HEK293 (cell line): Measurements from ENCODE around the gene CECR2.

ENCODE experiments used
- ATF2 ChIP-seq: fragments of 450-650 bp; formaldehyde crosslinking; IDR thresholded peaks from 2 replicates; pipeline ENCODE4 v1.5.1; 2016; ENCODE audit warnings: missing biosample characterization, missing genetic modification characterization, low read depth
- CTCF ChIP-seq: fragments of 450-650 bp; formaldehyde crosslinking; IDR thresholded peaks from 2 replicates; pipeline ENCODE4 v1.5.1; 2016; ENCODE audit warnings: missing biosample characterization, missing genetic modification characterization
- GLI2 ChIP-seq: fragments of 450-650 bp; formaldehyde crosslinking; IDR thresholded peaks from 2 replicates; pipeline ENCODE4; 2017; ENCODE audit warnings: missing biosample characterization, missing genetic modification characterization, low read depth, borderline replicate concordance
- SP3 ChIP-seq: fragments of 450-650 bp; formaldehyde crosslinking; IDR thresholded peaks from 2 replicates; pipeline ENCODE4 v1.5.1; 2016; ENCODE audit warnings: missing biosample characterization, missing genetic modification characterization
- ZNF138 ChIP-seq: fragments of 450-650 bp; formaldehyde crosslinking; IDR thresholded peaks from 2 replicates; pipeline ENCODE4 v1.5.1; 2016; ENCODE audit warnings: missing biosample characterization, missing genetic modification characterization, borderline replicate concordance
- ZNF404 ChIP-seq: fragments of 450-650 bp; formaldehyde crosslinking; IDR thresholded peaks from 2 replicates; pipeline ENCODE4 v1.5.1; 2017; ENCODE audit warnings: missing biosample characterization, missing genetic modification characterization
- ZNF623 ChIP-seq: fragments of 450-650 bp; formaldehyde crosslinking; IDR thresholded peaks from 2 replicates; pipeline ENCODE4 v1.5.1; 2016; ENCODE audit warnings: missing biosample characterization, missing genetic modification characterization
- ZNF664 ChIP-seq: fragments of 450-650 bp; formaldehyde crosslinking; IDR thresholded peaks from 2 replicates; pipeline ENCODE4 v1.5.1; 2016; ENCODE audit warnings: missing biosample characterization, missing genetic modification characterization
- ZNF768 ChIP-seq: fragments of 450-650 bp; formaldehyde crosslinking; IDR thresholded peaks from 2 replicates; pipeline ENCODE4 v1.5.1; 2018; ENCODE audit warnings: missing biosample characterization, mild to moderate bottlenecking, missing genetic modification characterization

- no peak for TF ChIP-seq CTCF (tag by site-specific recombination)
- no peak for TF ChIP-seq ZNF404 (tag by site-specific recombination)
- no peak for TF ChIP-seq ZNF623 (tag by site-specific recombination)
- no peak for TF ChIP-seq ZNF664
- TF ChIP-seq GLI2 (tag by site-specific recombination): no peak
- TF ChIP-seq SP3 (tag by site-specific recombination): no peak
- TF ChIP-seq ATF2 (tag by site-specific recombination): no peak
- TF ChIP-seq ZNF768 (tag by site-specific recombination): no peak
- no peak for TF ChIP-seq ZNF138 (tag by site-specific recombination)
Measured at GRCh38 chr22:17348464-17349103, 20.7 kb upstream of the CECR2 start.
